IMR-90 (cell line): ENCODE measurements around the gene GPR139.

ENCODE experiments used
- CTCF ChIP-seq: conservative IDR thresholded peaks from 2 replicates; pipeline ENCODE4 v1.5.1; 2012; ENCODE audit warnings: mild to moderate bottlenecking, low read depth, low read length, improper control_type of control experiment
- POLR2A ChIP-seq: IDR thresholded peaks from 2 replicates; pipeline ENCODE4 v1.6.1; 2012; ENCODE audit warnings: mild to moderate bottlenecking, low read depth, low read length

- TF ChIP-seq CTCF (no peak), POLR2A (no peak)
Measured at GRCh38 chr16:20001856-20002707, 71.6 kb downstream of the GPR139 start.
